WTC11 (cell line): ENCODE measurements around the gene MEF2B.

Experiments
- ATF3 ChIP-seq: sonication (generic); formaldehyde crosslinking; conservative IDR thresholded peaks from 2 replicates; pipeline ENCODE4 v1.8.1; 2022; ENCODE audit warnings: mild to moderate bottlenecking, missing genetic modification reagents
- CBFB ChIP-seq: sonication (generic); formaldehyde crosslinking; IDR thresholded peaks from 2 replicates; pipeline ENCODE4 v1.8.1; 2022; ENCODE audit warnings: mild to moderate bottlenecking, low read depth, missing genetic modification reagents
- CTCF ChIP-seq: fragments of 200-600 bp; IDR thresholded peaks from 2 replicates; pipeline ENCODE4 v1.8.0; 2022; ENCODE audit warnings: antibody characterized with exemption
- FOXP1 ChIP-seq: sonication (generic); formaldehyde crosslinking; IDR thresholded peaks from 2 replicates; pipeline ENCODE4 v1.8.0; 2022; ENCODE audit warnings: missing genetic modification reagents, mild to moderate bottlenecking, moderate library complexity, borderline replicate concordance
- KAT7 ChIP-seq: sonication (generic); formaldehyde crosslinking; IDR thresholded peaks from 2 replicates; pipeline ENCODE4 v1.8.1; 2023; ENCODE audit warnings: missing genetic modification reagents, mild to moderate bottlenecking, borderline replicate concordance
- MAX ChIP-seq: sonication (generic); formaldehyde crosslinking; IDR thresholded peaks from 2 replicates; pipeline ENCODE4 v1.8.0; 2022; ENCODE audit warnings: mild to moderate bottlenecking, missing genetic modification reagents
- MYBL2 ChIP-seq: sonication (generic); formaldehyde crosslinking; IDR thresholded peaks from 2 replicates; pipeline ENCODE4 v1.8.1; 2023; ENCODE audit warnings: mild to moderate bottlenecking, moderate library complexity, missing genetic modification reagents
- NR1H2 ChIP-seq: sonication (generic); formaldehyde crosslinking; IDR thresholded peaks from 2 replicates; pipeline ENCODE4 v1.9.0; 2021; ENCODE audit warnings: mild to moderate bottlenecking, moderate library complexity, missing genetic modification reagents
- NR3C1 ChIP-seq: sonication (generic); formaldehyde crosslinking; conservative IDR thresholded peaks from 2 replicates; pipeline ENCODE4 v1.8.1; 2023; ENCODE audit warnings: low read depth, mild to moderate bottlenecking, missing genetic modification reagents
- PRRX2 ChIP-seq: fragments of 250-450 bp; sonication (Bioruptor Pico); IDR thresholded peaks from 2 replicates; pipeline ENCODE4 v1.8.0; 2021; ENCODE audit warnings: mild to moderate bottlenecking
- STAT6 ChIP-seq: sonication (generic); formaldehyde crosslinking; conservative IDR thresholded peaks from 2 replicates; pipeline ENCODE4 v1.8.1; 2023; ENCODE audit warnings: mild to moderate bottlenecking, low read depth, missing genetic modification reagents, moderate library complexity
- ZBTB43 ChIP-seq: sonication (generic); formaldehyde crosslinking; IDR thresholded peaks from 2 replicates; pipeline ENCODE4 v1.8.1; 2023; ENCODE audit warnings: mild to moderate bottlenecking, missing genetic modification reagents
- ZNF219 ChIP-seq: sonication (generic); formaldehyde crosslinking; IDR thresholded peaks from 2 replicates; pipeline ENCODE4 v1.8.0; 2023; ENCODE audit warnings: missing genetic modification reagents, mild to moderate bottlenecking, borderline replicate concordance

- TF ChIP-seq ATF3 (CRISPR knock-in tag) (no peak), PRRX2 (CRISPR knock-in tag) (no peak), CBFB (CRISPR knock-in tag) (no peak), ZNF219 (no peak), STAT6 (no peak), NR1H2 (CRISPR knock-in tag) (no peak), CTCF (no peak), MYBL2 (CRISPR knock-in tag) (no peak), MAX (CRISPR knock-in tag) (no peak), FOXP1 (CRISPR knock-in tag) (no peak), NR3C1 (no peak), ZBTB43 (CRISPR knock-in tag) (no peak), KAT7 (CRISPR knock-in tag) (no peak)
Measured at GRCh38 chr19:19109601-19110000, 60.5 kb downstream of the MEF2B start.
